GM21619 (cell line): ENCODE data around the gene ATP9B.

Experiments
- ATAC-seq: cut with Tn5 transposase; IDR thresholded peaks from one replicate; pipeline ENCODE4 v1.9.1; 2021; ENCODE audit not compliant: unreplicated experiment

The ATP9B gene, protein sequence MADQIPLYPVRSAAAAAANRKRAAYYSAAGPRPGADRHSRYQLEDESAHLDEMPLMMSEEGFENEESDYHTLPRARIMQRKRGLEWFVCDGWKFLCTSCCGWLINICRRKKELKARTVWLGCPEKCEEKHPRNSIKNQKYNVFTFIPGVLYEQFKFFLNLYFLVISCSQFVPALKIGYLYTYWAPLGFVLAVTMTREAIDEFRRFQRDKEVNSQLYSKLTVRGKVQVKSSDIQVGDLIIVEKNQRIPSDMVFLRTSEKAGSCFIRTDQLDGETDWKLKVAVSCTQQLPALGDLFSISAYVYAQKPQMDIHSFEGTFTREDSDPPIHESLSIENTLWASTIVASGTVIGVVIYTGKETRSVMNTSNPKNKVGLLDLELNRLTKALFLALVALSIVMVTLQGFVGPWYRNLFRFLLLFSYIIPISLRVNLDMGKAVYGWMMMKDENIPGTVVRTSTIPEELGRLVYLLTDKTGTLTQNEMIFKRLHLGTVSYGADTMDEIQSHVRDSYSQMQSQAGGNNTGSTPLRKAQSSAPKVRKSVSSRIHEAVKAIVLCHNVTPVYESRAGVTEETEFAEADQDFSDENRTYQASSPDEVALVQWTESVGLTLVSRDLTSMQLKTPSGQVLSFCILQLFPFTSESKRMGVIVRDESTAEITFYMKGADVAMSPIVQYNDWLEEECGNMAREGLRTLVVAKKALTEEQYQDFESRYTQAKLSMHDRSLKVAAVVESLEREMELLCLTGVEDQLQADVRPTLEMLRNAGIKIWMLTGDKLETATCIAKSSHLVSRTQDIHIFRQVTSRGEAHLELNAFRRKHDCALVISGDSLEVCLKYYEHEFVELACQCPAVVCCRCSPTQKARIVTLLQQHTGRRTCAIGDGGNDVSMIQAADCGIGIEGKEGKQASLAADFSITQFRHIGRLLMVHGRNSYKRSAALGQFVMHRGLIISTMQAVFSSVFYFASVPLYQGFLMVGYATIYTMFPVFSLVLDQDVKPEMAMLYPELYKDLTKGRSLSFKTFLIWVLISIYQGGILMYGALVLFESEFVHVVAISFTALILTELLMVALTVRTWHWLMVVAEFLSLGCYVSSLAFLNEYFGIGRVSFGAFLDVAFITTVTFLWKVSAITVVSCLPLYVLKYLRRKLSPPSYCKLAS

GRCh38 chr18:79068937-79069716 lies at the start of gene ATP9B:
Gene ATP9B, plus strand, starts transcription at chr18:79069394. Its CDS starts 17 bp downstream, at chr18:79069411.
- peak; percentile 85 for ATAC-seq

DNA sequence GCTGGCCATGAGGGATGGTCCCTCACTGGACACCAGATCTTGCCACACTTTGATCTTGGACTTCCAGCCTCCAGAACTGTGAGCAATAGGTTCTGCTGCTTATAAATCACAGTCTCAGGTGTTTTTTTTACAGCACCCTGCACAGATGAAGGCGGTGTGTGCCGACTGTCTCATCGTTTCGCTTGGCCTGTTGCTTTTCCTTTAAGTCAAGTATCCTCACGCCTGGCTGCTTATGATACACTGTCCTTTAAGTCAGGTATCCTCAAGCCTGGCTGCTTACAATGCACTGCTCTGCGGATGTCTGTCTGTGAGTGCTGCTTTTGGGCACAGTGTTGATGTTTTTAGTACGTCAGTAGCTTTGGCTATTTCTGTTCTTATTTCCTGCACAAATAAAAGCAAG lies 49.3 kb upstream of the ATP9B start:
- no peak for ATAC-seq

- no peak for ATAC-seq
Measured at GRCh38 chr18:79022603-79023002, 46.6 kb upstream of the ATP9B start.

DNA sequence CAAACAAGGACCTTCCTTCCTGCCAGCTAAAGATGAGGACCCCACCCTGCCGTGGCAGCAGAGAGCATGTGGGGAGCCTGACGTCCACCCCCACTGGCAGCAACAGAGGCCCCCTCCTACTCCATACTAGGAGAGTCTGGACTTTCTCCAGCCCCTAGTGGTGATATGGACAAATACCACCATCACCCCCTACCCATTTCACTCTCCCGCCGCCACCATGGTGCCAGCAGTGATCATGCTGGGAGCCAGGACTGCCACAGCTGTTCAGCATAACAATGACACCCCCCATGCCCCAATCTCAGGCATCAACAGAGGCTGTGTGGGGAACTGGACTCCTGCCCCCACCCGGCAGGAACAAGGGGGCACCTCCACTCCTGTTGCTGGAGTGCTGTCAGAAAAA lies 42.7 kb upstream of the ATP9B start:
- no peak for ATAC-seq

GRCh38 chr18:79030680-79031079 lies 38.5 kb upstream of the ATP9B start:
- no peak for ATAC-seq

DNA sequence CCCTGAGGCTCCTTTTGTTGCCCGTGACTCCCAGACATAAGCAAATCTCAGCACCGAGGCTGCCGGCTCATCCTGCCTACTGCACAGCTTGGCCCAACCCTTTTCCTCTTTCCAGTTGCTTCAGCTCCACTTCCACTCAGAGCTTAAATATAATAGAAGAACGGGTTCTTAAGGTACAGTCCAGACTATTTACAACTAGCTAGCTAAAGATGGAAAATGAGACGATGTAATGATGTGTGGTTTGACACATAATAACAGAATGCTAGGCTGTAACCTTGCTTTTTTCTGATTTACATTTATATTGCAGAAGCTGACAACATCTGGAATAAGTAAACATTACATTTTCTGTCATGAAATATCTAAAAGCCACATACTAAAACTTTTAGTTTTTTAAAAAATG lies 26.9 kb upstream of the ATP9B start:
- ATAC-seq: no peak

DNA sequence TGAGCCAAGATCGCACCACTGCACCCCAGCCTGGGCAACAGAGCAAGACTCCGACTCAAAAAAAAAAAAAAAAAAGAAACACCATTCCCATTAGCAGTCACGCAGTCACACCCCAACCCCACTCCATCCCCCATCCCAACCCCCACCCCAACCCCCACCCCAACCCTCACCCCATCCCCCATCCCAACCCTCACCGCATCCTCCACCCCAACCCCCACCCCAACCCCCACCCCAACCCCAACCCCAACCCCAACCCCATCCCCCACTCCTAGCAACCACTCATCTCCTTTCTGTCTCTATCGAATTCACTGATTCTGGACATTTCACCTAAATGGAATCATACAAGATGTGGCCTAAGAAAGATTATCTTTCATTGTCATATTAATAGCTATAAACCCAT lies 25.9 kb upstream of the ATP9B start:
- no peak for ATAC-seq

- no peak for ATAC-seq
Measured at GRCh38 chr18:79046522-79046921, 22.7 kb upstream of the ATP9B start.

GRCh38 chr18:79047556-79048244 lies 21.5 kb upstream of the ATP9B start:
- no peak for ATAC-seq

GRCh38 chr18:79048245-79048632 lies 21.0 kb upstream of the ATP9B start:
- no peak for ATAC-seq

DNA sequence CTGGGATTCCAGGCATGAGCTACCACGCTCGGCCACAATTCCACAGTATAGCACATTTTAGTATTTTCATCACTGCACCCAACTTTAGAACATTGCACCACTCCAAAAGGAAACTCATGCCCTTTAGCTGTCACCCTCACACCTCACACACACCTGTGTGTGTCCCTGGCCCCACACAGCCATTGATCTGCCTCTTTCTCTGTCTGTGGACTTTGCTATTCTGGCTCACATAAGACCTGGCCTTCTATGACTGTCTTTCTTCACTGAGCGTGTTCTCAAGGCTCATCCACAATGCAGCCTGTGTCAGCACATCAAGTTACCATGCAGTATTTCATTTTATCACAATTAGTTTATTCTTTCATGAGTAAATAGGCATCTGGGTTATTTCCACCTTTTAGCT lies 19.7 kb upstream of the ATP9B start:
- ATAC-seq: no peak

DNA sequence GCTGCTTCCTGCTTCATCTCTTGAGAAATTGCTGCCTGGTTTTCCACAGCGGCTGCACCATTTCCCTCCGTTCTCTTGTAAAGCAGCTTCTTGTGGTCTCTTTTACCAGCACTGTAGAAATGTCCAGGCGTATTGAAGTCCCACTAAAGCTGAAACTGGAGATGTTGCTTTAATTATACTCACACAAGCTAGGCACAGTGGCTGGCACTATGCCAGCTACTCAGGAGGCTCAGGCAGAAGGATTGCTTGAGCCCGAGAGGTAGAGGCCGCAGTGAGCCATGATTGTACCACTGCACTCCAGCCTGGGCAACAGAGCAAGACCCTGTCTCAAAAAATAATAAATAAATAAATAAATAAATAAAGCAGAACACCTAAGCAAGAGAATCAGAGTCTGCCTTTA lies 19.2 kb upstream of the ATP9B start:
- no peak for ATAC-seq

DNA sequence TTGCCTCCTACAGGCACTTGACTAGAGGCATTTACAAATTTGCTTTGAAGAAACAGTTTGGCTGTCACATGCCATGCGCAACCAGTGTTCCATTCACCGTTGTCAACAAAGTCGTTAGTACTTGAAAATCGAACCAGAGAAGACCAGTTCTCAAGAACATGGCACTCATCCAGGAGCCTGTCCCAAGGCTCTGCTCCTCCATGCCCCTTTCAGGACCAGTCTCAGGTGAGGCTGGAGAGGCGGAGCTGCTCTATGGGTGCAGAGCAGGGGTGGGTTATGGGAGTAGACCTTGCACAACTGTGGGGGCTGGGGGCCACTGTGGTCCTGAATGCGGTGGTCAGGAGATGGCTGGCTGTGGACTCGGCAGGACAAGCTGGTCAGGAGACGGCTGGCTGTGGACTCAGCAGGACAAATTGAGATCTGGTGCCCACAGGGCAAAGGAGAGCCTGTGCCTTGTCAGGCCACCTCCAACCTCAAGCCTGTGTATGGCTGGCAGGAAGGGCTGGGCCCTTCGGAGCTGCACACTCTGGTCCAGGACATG lies 12.3 kb upstream of the ATP9B start:
- no peak for ATAC-seq

DNA sequence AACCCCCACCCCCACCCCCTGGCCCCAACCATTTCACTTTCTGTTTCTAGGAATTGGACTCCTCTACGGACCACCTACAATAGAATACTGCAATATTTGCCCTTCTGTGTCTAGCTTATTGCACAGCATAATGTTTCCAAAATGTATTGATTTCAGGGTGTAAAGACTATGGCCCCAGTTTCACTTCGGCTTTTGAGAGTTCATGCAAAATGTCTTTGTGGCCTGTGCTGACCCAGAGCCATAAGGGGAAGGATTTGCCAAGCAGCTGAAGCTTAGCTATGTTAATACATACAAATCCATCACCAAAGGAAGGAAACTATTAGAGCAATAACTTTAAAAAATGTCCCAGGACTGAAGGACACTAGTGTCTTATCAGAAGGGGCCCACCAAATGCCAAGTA lies 11.2 kb upstream of the ATP9B start:
- ATAC-seq: no peak

- no peak for ATAC-seq
Measured at GRCh38 chr18:79062806-79063205, 6.4 kb upstream of the ATP9B start.

DNA sequence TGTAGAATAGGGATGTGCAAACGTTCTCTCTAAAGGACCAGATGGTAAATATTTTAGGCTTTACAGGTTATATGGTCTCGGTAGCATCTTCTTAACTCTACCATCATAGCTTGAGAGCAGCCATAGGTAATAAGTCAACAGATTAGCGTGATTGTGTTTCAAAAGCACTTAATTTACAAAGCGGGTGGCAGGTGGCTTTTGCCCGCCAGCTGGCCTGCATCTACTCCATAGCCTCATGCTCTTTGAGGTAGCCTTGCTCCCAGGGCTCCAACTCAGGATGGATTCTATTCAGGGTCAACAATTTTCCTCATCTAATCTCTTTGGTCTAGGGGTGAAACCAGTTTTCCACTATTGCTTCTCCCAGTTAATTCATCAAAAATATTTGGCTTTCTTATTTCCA lies 5.0 kb upstream of the ATP9B start:
- ATAC-seq: no peak

GRCh38 chr18:79065802-79066201 lies 3.4 kb upstream of the ATP9B start:
- no peak for ATAC-seq

DNA sequence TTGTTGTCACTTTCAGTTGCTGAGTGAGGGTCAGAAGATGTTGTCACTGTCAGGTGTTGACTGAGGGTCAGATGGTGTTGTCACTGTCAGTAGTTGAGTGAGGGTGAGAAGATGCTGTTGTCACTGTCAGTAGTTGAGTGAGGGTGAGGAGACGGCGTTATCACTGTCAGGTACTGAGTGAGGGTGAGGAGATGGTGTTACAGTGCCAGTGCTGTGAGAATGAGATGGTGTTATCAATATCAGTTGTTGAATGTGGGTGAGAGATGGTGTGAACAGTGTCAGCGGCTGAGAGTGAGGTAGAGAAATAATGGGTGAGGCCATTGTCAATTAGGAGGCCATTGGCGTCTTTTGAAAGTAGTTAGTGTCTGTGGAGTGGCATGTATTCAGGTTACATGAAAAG lies 1.6 kb upstream of the ATP9B start:
- ATAC-seq: no peak

- peak; percentile 25 for ATAC-seq
Measured at GRCh38 chr18:79068341-79068936, 755 bp upstream of the ATP9B start.

GRCh38 chr18:79069717-79070151 lies 540 bp downstream of the ATP9B start:
- no peak for ATAC-seq
